ENCODE results near the gene RFPL1.

The RFPL1 gene

DNA sequence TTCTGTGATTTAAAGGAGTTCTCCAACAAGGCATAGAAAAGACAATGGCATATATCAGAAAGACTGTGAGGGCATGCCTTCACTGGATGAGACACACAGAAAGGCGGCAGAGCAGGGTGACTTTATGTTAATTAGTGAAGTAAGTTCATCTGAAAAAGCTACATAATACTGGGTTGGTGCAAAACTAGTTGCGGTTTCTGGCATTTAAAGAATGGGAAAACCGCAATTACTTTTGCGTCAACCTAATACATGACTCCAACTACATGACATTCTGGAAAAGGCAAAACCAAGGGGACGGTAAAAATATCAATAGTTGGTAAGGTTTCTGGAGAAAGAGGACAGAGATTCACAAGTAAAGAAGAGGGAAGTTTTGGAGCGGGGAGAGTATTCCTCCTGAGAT lies 5.1 kb downstream of the RFPL1 start:
- H3K4me1 ChIP-seq (ENCODE audit: insufficient read depth, low read length) = no peaks in the 10 kb centered on the region
- H3K27me3 ChIP-seq (ENCODE audit: insufficient read depth, low read length) = no peaks in the 10 kb centered on the region
- no peak overlapping the region for H3K4me3 ChIP-seq (ENCODE audit: low read length)
- no peak overlapping the region for H3K27ac ChIP-seq (ENCODE audit: low read depth, low read length)
- H3K9me3 ChIP-seq (ENCODE audit: insufficient read depth, low read depth, low read length) = no peaks in the 10 kb centered on the region
- H3K9ac ChIP-seq (ENCODE audit: low read depth, low read length) = no peak overlapping the region
- 72% methylated on average over 3 of the region's 6 CpGs for WGBS
- H3K36me3 ChIP-seq (ENCODE audit: insufficient read depth, low read length) = no peaks in the 10 kb centered on the region

GRCh38 chr22:29443861-29444792 lies 5.7 kb downstream of the RFPL1 start:
- WGBS = 77% methylated on average over 14 of the region's 14 CpGs
- H3K9ac ChIP-seq (ENCODE audit: low read depth, low read length) = no peak overlapping the region
- no peaks in the 10 kb centered on the region for H3K4me1 ChIP-seq (ENCODE audit: insufficient read depth, low read length)

GRCh38 chr22:29445508-29445907 lies 7.1 kb downstream of the RFPL1 start:
- H3K9ac ChIP-seq (ENCODE audit: low read depth, low read length) = no peak overlapping the region
- no peak overlapping the region for H3K27ac ChIP-seq (ENCODE audit: low read depth, low read length)
- no peaks in the 10 kb centered on the region for H3K27me3 ChIP-seq (ENCODE audit: insufficient read depth, low read length)
- H3K4me1 ChIP-seq (ENCODE audit: insufficient read depth, low read length) = no peaks in the 10 kb centered on the region
- no peaks in the 10 kb centered on the region for H3K36me3 ChIP-seq (ENCODE audit: insufficient read depth, low read length)
- no peak overlapping the region for H3K4me3 ChIP-seq (ENCODE audit: low read length)
- WGBS = 88% methylated on average over 4 of the region's 4 CpGs
- H3K9me3 ChIP-seq (ENCODE audit: insufficient read depth, low read depth, low read length) = no peaks in the 10 kb centered on the region

More at GRCh38 chr22:29443861-29444792, 5.7 kb downstream of the RFPL1 start:
- Histone ChIP-seq H3K36me3 (ENCODE audit: insufficient read depth, low read length) (no peaks in the 10 kb centered on the region), H3K4me3 (ENCODE audit: low read length) (no peak overlapping the region), H3K27me3 (ENCODE audit: insufficient read depth, low read length) (no peaks in the 10 kb centered on the region), H3K9me3 (ENCODE audit: insufficient read depth, low read depth, low read length) (no peaks in the 10 kb centered on the region), H3K27ac (ENCODE audit: low read depth, low read length) (no peak overlapping the region)

GRCh38 chr22:29447906-29448305 lies 9.5 kb downstream of the RFPL1 start:
- no peaks in the 10 kb centered on the region for H3K36me3 ChIP-seq (ENCODE audit: insufficient read depth, low read length)
- no peak overlapping the region for H3K4me3 ChIP-seq (ENCODE audit: low read length)
- no peak overlapping the region for H3K27ac ChIP-seq (ENCODE audit: low read depth, low read length)
- no peak overlapping the region for H3K9ac ChIP-seq (ENCODE audit: low read depth, low read length)
- no peaks in the 10 kb centered on the region for H3K27me3 ChIP-seq (ENCODE audit: insufficient read depth, low read length)
- 90% methylated on average over 5 of the region's 5 CpGs for WGBS
- H3K4me1 ChIP-seq (ENCODE audit: insufficient read depth, low read length) = no peaks in the 10 kb centered on the region
- no peaks in the 10 kb centered on the region for H3K9me3 ChIP-seq (ENCODE audit: insufficient read depth, low read depth, low read length)

DNA sequence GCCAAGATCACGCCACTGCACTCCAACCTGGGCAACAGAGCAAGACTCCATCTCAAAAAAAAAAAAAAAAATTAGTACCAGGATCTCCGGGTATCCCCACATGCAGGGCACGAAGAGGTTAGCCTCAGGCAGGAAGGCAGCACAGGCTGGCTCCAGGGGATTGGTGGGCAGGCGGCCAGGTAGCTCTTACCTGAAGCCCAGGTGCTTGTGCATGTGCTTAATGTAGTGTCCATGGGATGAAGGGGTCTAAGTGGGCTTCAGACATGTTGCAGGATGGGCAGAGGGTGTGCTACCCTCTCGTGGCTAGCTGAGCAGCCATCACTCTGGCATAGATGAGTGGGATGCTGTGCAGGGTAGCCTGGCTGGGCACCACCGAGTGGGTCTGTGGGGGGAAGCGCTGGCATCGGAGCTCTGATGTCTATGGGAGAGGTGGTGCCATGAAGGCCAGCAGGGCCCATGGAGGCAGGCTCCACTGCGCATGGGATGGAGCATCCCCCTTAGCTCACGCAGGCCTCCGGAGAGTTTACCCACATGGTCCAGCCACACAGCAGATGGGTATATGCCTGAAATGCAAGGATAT lies 11.0 kb downstream of the RFPL1 start:
- H3K27ac ChIP-seq (ENCODE audit: low read depth, low read length) = no peak overlapping the region
- H3K27me3 ChIP-seq (ENCODE audit: insufficient read depth, low read length) = no peaks in the 10 kb centered on the region
- no peaks in the 10 kb centered on the region for H3K9me3 ChIP-seq (ENCODE audit: insufficient read depth, low read depth, low read length)
- no peak overlapping the region for H3K4me3 ChIP-seq (ENCODE audit: low read length)
- no peaks in the 10 kb centered on the region for H3K4me1 ChIP-seq (ENCODE audit: insufficient read depth, low read length)
- H3K36me3 ChIP-seq (ENCODE audit: insufficient read depth, low read length) = no peaks in the 10 kb centered on the region
- H3K9ac ChIP-seq (ENCODE audit: low read depth, low read length) = no peak overlapping the region
- 90% methylated on average over 11 of the region's 11 CpGs for WGBS

DNA sequence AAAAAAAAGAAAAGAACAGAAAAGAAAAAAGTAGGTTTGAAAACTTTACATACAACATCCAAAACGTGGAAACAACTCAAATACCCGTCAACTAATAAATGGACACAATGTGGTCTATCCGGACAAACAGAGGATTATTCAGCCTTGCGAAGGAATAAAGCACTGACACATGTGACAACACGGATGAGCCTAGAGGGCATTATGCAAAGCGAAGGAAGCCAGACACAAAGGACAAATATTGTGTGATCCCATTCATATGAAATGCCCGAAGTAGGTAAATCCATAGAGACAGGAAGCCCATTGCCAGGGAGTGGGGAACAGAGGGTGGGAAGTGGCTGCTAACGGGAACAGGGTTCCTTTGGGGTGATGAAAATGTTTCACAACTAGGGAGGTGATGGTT lies 11.8 kb downstream of the RFPL1 start:
- Histone ChIP-seq H3K4me3 (ENCODE audit: low read length) (no peak overlapping the region), H3K27ac (ENCODE audit: low read depth, low read length) (no peak overlapping the region), H3K4me1 (ENCODE audit: insufficient read depth, low read length) (no peaks in the 10 kb centered on the region), H3K27me3 (ENCODE audit: insufficient read depth, low read length) (no peaks in the 10 kb centered on the region), H3K9ac (ENCODE audit: low read depth, low read length) (no peak overlapping the region; the same call in 1 of the 2 replicates), H3K9me3 (ENCODE audit: insufficient read depth, low read depth, low read length) (no peaks in the 10 kb centered on the region), H3K36me3 (ENCODE audit: insufficient read depth, low read length) (no peaks in the 10 kb centered on the region)
- WGBS = 86% methylated on average over 8 of the region's 8 CpGs

- H3K4me3 ChIP-seq (ENCODE audit: low read length) = no peak overlapping the region
- H3K36me3 ChIP-seq (ENCODE audit: insufficient read depth, low read length) = no peaks in the 10 kb centered on the region
- no peak overlapping the region for H3K27ac ChIP-seq (ENCODE audit: low read depth, low read length)
- WGBS = 91% methylated on average over 4 of the region's 4 CpGs
- no peaks in the 10 kb centered on the region for H3K9me3 ChIP-seq (ENCODE audit: insufficient read depth, low read depth, low read length)
- H3K9ac ChIP-seq (ENCODE audit: low read depth, low read length) = no peak overlapping the region
- no peaks in the 10 kb centered on the region for H3K4me1 ChIP-seq (ENCODE audit: insufficient read depth, low read length)
- H3K27me3 ChIP-seq (ENCODE audit: insufficient read depth, low read length) = no peaks in the 10 kb centered on the region
Observed at GRCh38 chr22:29451863-29452262, 13.5 kb downstream of the RFPL1 start.

- H3K4me3 ChIP-seq (ENCODE audit: low read length) = no peak overlapping the region
- H3K27me3 ChIP-seq (ENCODE audit: insufficient read depth, low read length) = no peaks in the 10 kb centered on the region
- no peak overlapping the region for H3K27ac ChIP-seq (ENCODE audit: low read depth, low read length)
- H3K9me3 ChIP-seq (ENCODE audit: insufficient read depth, low read depth, low read length) = no peaks in the 10 kb centered on the region
- H3K9ac ChIP-seq (ENCODE audit: low read depth, low read length) = no peak overlapping the region
- WGBS = 86% methylated on average over 8 of the region's 8 CpGs
- H3K36me3 ChIP-seq (ENCODE audit: insufficient read depth, low read length) = no peaks in the 10 kb centered on the region
- no peaks in the 10 kb centered on the region for H3K4me1 ChIP-seq (ENCODE audit: insufficient read depth, low read length)
Observed at GRCh38 chr22:29454276-29454675, 15.9 kb downstream of the RFPL1 start.

DNA sequence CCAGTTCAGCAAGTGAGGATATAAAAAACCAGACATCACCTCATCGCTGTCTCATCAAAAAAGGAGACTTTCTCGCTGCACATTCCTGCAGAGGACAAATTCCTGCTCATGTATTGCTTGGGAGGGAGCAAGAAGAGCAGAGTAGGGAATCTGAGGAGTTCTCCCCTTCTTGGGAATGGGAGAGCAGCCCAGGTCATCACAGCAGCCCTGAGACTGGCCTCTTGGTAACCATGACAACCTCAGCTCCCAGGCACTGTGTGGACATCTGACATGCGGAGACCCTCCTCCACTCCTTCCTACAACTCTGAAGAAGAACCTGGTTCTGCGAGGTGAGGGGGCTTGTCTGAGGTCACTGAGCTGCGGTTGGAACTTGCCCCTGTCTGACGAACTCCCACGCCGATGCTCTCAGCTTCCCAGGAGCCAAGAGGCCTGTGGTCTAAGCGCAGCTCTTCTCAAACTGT lies 17.9 kb downstream of the RFPL1 start:
- no peak overlapping the region for H3K9ac ChIP-seq (ENCODE audit: low read depth, low read length)
- no peaks in the 10 kb centered on the region for H3K36me3 ChIP-seq (ENCODE audit: insufficient read depth, low read length)
- H3K27me3 ChIP-seq (ENCODE audit: insufficient read depth, low read length) = no peaks in the 10 kb centered on the region
- H3K9me3 ChIP-seq (ENCODE audit: insufficient read depth, low read depth, low read length) = no peaks in the 10 kb centered on the region
- H3K27ac ChIP-seq (ENCODE audit: low read depth, low read length) = no peak overlapping the region
- no peak overlapping the region for H3K4me3 ChIP-seq (ENCODE audit: low read length)
- WGBS = 79% methylated on average over 9 of the region's 9 CpGs
- H3K4me1 ChIP-seq (ENCODE audit: insufficient read depth, low read length) = no peaks in the 10 kb centered on the region

DNA sequence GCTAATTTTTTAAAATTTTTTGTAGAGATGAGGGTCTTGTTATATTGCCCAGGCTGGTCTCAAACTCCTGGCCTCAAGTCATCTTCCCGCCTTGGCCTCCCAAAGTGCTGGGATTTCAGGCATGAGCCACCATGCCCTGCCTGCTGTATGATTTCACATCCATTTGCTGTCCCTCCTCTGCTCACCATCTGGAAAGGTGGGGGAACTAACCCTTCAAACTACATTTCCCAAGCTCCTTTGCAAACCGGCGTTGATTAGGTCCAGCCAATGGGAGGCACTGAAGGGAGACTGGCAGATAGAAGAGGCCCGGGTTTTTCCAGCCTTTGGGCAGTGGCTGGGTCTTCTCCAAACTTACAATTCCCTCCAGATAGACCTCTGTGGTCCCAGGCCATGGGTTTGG lies 19.3 kb downstream of the RFPL1 start:
- Histone ChIP-seq H3K9ac (ENCODE audit: low read depth, low read length) (no peak overlapping the region), H3K36me3 (ENCODE audit: insufficient read depth, low read length) (no peaks in the 10 kb centered on the region), H3K27me3 (ENCODE audit: insufficient read depth, low read length) (no peaks in the 10 kb centered on the region), H3K27ac (ENCODE audit: low read depth, low read length) (no peak overlapping the region), H3K4me1 (ENCODE audit: insufficient read depth, low read length) (no peaks in the 10 kb centered on the region), H3K4me3 (ENCODE audit: low read length) (no peak overlapping the region), H3K9me3 (ENCODE audit: insufficient read depth, low read depth, low read length) (no peaks in the 10 kb centered on the region)
- WGBS = 35% methylated on average over 4 of the region's 4 CpGs

GRCh38 chr22:29458551-29458950 lies 20.2 kb downstream of the RFPL1 start:
- Histone ChIP-seq H3K9me3 (ENCODE audit: insufficient read depth, low read depth, low read length) (no peaks in the 10 kb centered on the region), H3K27me3 (ENCODE audit: insufficient read depth, low read length) (no peaks in the 10 kb centered on the region), H3K36me3 (ENCODE audit: insufficient read depth, low read length) (no peaks in the 10 kb centered on the region), H3K9ac (ENCODE audit: low read depth, low read length) (no peak overlapping the region), H3K27ac (ENCODE audit: low read depth, low read length) (no peak overlapping the region), H3K4me3 (ENCODE audit: low read length) (no peak overlapping the region), H3K4me1 (ENCODE audit: insufficient read depth, low read length) (no peaks in the 10 kb centered on the region)
